ENCODE data around the gene ALB.
A peak's percentile ranks its signal among the peaks of the same experiment; 100 is the strongest.

ALB gene

DNA sequence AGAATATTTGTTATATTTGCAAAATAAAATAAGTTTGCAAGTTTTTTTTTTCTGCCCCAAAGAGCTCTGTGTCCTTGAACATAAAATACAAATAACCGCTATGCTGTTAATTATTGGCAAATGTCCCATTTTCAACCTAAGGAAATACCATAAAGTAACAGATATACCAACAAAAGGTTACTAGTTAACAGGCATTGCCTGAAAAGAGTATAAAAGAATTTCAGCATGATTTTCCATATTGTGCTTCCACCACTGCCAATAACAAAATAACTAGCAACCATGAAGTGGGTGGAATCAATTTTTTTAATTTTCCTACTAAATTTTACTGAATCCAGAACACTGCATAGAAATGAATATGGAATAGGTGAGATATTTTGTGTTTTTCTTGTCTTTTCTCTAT lies 31.9 kb downstream of the ALB start, which contains the start of gene AFP:
Gene AFP, plus strand, starts transcription at position 238 of the 400 bp plus-strand sequence. Its CDS starts 42 bp downstream, at position 280.
- Mint-ChIP-seq H3K27me3 (ENCODE audit: low read depth) (no peaks in the 10 kb centered on the region), H3K27ac (peak within 1 kb of the TSS in 1 of 3 experiments; percentile 84), H3K4me3 (peak within 1 kb of the TSS in 1 of 3 experiments; percentile 72), H3K9me3 (no peaks in the 10 kb centered on the region), H3K4me1 (no peaks in the 10 kb centered on the region), H3K36me3 (ENCODE audit: low read depth) (no peaks in the 10 kb centered on the region)
- TF ChIP-seq, protein P1, sequence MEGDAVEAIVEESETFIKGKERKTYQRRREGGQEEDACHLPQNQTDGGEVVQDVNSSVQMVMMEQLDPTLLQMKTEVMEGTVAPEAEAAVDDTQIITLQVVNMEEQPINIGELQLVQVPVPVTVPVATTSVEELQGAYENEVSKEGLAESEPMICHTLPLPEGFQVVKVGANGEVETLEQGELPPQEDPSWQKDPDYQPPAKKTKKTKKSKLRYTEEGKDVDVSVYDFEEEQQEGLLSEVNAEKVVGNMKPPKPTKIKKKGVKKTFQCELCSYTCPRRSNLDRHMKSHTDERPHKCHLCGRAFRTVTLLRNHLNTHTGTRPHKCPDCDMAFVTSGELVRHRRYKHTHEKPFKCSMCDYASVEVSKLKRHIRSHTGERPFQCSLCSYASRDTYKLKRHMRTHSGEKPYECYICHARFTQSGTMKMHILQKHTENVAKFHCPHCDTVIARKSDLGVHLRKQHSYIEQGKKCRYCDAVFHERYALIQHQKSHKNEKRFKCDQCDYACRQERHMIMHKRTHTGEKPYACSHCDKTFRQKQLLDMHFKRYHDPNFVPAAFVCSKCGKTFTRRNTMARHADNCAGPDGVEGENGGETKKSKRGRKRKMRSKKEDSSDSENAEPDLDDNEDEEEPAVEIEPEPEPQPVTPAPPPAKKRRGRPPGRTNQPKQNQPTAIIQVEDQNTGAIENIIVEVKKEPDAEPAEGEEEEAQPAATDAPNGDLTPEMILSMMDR (IDR thresholded peaks at IDR 0.05; ENCODE audit: unreplicated experiment in 3 of 3): no peak

DNA sequence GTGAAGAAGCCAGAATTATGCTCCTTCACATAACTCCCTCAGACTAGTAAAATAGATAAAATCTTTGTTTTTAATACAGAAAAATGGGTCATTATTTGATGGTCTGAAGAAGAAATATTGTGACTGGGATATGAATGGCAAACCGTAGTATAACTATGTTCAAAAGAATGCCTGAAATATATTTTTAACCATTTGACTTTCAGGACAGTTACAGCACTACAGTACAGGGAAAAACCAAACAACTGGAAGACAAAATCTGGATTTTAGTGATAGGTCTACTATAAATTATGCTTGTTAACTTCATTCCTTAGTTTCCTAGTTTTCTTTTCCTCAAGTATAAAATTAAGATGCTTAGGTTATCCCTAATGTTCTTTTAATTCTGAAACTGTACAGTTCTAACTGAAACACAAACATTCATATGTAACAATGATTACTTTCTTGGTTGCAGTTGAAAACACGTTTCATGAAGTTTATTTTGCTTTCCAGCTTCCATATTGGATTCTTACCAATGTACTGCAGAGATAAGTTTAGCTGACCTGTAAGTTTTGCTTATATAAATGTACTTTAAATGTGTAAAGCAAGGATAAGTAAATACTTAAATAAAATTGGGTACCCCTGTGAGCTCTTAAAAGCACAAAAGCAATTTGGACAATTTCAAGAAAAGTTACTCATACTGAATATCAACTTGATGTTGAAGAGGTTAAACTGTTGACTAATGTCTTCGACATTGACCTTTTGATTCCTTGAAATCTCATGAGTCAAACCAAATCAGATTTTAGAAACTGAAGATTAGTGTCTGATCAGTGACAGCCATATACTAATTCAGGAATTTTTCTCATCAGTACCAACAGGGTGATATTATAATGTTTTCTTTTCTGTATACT lies 32.8 kb downstream of the ALB start:
- Mint-ChIP-seq H3K4me1 (no peaks in the 10 kb centered on the region), H3K27ac (peak overlapping the region in 1 of 3 experiments; percentile 29), H3K9me3 (no peaks in the 10 kb centered on the region), H3K36me3 (ENCODE audit: low read depth) (peaks cover 3% of the 10 kb centered on the region), H3K4me3 (peak overlapping the region in 1 of 3 experiments; percentile 65), H3K27me3 (ENCODE audit: low read depth) (no peaks in the 10 kb centered on the region)
- TF ChIP-seq, protein P1 (IDR thresholded peaks at IDR 0.05; ENCODE audit: unreplicated experiment in 3 of 3): no peak

DNA sequence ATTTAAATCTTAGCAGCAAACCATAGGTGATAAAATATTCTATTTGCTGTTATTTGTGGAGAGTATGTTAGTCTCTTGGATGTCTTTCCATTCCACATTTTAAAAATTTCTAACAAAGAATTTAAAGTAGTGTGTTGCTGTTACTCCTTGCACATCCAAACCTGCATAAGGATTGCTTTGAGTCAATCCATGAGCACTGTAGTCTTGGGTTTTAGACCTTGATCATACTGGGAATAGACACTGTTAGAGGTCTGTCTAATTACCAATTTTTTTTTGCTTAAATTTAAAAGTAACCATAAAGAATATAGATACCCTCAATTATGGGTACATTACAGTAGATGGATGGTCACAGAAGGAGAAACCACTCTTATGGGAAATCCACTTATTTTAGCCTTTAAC lies 33.5 kb downstream of the ALB start:
- TF ChIP-seq, protein P1 (IDR thresholded peaks at IDR 0.05; ENCODE audit: unreplicated experiment in 3 of 3): no peak
- Mint-ChIP-seq H3K36me3 (ENCODE audit: low read depth) (peaks cover 3% of the 10 kb centered on the region), H3K9me3 (no peaks in the 10 kb centered on the region), H3K4me1 (no peaks in the 10 kb centered on the region), H3K27ac (no peak overlapping the region), H3K4me3 (no peak overlapping the region), H3K27me3 (ENCODE audit: low read depth) (no peaks in the 10 kb centered on the region)

DNA sequence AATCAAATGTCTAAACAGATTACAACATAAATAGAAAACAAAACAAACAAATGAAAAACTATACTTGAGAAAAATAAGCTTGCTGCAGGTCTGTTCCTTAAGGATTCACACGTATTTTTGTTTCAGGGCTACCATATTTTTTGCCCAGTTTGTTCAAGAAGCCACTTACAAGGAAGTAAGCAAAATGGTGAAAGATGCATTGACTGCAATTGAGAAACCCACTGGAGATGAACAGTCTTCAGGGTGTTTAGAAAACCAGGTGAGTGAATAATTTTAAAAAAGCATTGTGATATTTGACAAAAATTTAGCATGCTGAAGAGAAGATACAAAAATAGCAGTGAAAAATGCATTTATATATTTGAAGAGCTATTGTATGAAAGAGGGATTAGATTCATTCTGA lies 34.0 kb downstream of the ALB start:
- TF ChIP-seq, protein P1 (IDR thresholded peaks at IDR 0.05; ENCODE audit: unreplicated experiment in 3 of 3): no peak
- peaks cover 3% of the 10 kb centered on the region for H3K36me3 Mint-ChIP-seq (ENCODE audit: low read depth)

DNA sequence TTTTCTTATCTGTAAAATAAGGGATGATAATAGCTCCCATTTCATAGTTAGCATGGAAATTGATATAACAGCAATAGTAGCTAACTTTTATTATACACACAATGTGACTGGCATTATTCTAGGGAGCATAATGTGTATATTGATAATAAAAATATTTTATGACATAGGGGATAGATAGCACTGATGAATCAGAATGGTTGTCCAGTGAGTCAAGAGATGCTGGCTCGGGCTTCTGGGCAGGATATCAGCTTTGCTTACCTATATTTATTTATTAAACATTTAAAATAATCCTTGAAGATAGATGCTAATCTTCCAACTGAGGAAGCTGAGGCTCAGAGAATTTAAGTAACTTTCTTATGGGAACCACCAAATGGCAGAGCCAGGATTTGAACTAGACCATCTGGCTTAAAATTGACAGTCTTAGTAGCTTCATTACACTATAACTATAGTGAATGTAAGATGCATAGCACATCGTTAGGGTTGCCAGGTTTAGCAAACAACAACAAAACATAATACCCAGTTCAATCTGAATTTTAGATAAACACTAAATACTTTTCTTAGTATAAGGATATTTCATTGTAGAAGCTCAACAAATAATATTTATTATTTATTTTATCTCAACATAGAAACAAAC lies 34.6 kb downstream of the ALB start:
- no peaks in the 10 kb centered on the region for H3K27me3 Mint-ChIP-seq (ENCODE audit: low read depth)
- H3K27ac Mint-ChIP-seq: no peak overlapping the region
- H3K4me1 Mint-ChIP-seq: no peaks in the 10 kb centered on the region
- TF ChIP-seq, protein P1 (IDR thresholded peaks at IDR 0.05; ENCODE audit: unreplicated experiment in 3 of 3): no peak
- peaks cover 3% of the 10 kb centered on the region for H3K36me3 Mint-ChIP-seq (ENCODE audit: low read depth)
- no peaks in the 10 kb centered on the region for H3K9me3 Mint-ChIP-seq
- H3K4me3 Mint-ChIP-seq: no peak overlapping the region

More for the DNA sequence above, 34.0 kb downstream of the ALB start:
- no peak overlapping the region for H3K27ac Mint-ChIP-seq
- no peaks in the 10 kb centered on the region for H3K4me1 Mint-ChIP-seq
- H3K27me3 Mint-ChIP-seq (ENCODE audit: low read depth): no peaks in the 10 kb centered on the region
- peak overlapping the region in 1 of 3 experiments; percentile 24 for H3K4me3 Mint-ChIP-seq
- H3K9me3 Mint-ChIP-seq: no peaks in the 10 kb centered on the region
